Lung (tissue), 12 donors: ENCODE results near the gene CEP128. TPM values are rescaled to one million over a fixed set of nuclear protein-coding genes. Genes with fewer than 3 reads are reported as not detected.

Experiments used
- ATAC-seq: fragments of 200-7000 bp; cut with Tn5 transposase; one replicate; pipeline ENCODE4 v1.9.1; 2020; ENCODE audit warnings: moderate number of reproducible peaks; ENCODE audit not compliant: insufficient read depth, low FRiP score
- DNase-seq, 3 donors: peaks; one replicate each; pipeline ENCODE4 v3.0.0-alpha.2; 2013 to 2017
- H3K27ac ChIP-seq, 2 donors: one replicate each; pipeline ENCODE4 v1.5.1; 2013; ENCODE audit warnings: mild to moderate bottlenecking in 2 of 2, moderate library complexity in 2 of 2, control low read depth in 1 of 2, inconsistent platforms in 1 of 2, low read depth in 1 of 2, low read length in 1 of 2
- H3K27me3 ChIP-seq, 3 donors: one replicate each; pipeline ENCODE4 v1.5.1; 2013; ENCODE audit warnings: low read length in 2 of 3; ENCODE audit not compliant: control insufficient read depth in 3 of 3, insufficient read depth in 3 of 3
- H3K36me3 ChIP-seq, 4 donors: one replicate each; pipeline ENCODE4 v1.5.1; 2013; ENCODE audit warnings: low read length in 4 of 4, mild to moderate bottlenecking in 1 of 4, moderate library complexity in 1 of 4; ENCODE audit not compliant: control insufficient read depth in 4 of 4, insufficient read depth in 4 of 4
- H3K4me1 ChIP-seq, 5 donors: one replicate each; pipeline ENCODE4 v1.5.1; 2013; ENCODE audit warnings: low read length in 5 of 5, mild to moderate bottlenecking in 2 of 5, moderate library complexity in 1 of 5; ENCODE audit not compliant: control insufficient read depth in 5 of 5, insufficient read depth in 5 of 5
- H3K4me3 ChIP-seq: one replicate; pipeline ENCODE4 v1.5.1; 2013; ENCODE audit warnings: mild to moderate bottlenecking, control low read depth, moderate library complexity
- H3K9ac ChIP-seq, 2 donors: one replicate each; pipeline ENCODE4 v1.5.1; 2013; ENCODE audit warnings: low read length in 2 of 2, control low read depth in 1 of 2; ENCODE audit not compliant: insufficient read depth in 1 of 2
- H3K9me3 ChIP-seq, 4 donors: one replicate each; pipeline ENCODE4 v1.5.1; 2013; ENCODE audit warnings: low read length in 3 of 4, mild to moderate bottlenecking in 1 of 4, moderate library complexity in 1 of 4; ENCODE audit not compliant: control insufficient read depth in 4 of 4, insufficient read depth in 3 of 4
- CTCF ChIP-seq: IDR thresholded peaks from 2 replicates; pipeline ENCODE4 v1.5.1; 2012; ENCODE audit warnings: mild to moderate bottlenecking; ENCODE audit errors: control extremely low read depth, extremely low read depth
- WGBS, 2 donors: extraction: QIAGEN DNeasy Blood & Tissue Kit; methylation state at CpG; one replicate each; pipeline ENCODE4 v1.1.7; 2013; 5-methylcytosine and 5-hydroxymethylcytosine counted together
- polyA plus RNA-seq, 2 donors: library from polyadenylated mRNA; stranded (reverse); fragments of 200-250 nt; gene quantifications; one replicate each; pipeline ENCODE4 v1.2.1, GENCODE V29; 2013
- total RNA-seq, 2 donors: library from RNA; depleted of rRNA in 1 of 2; stranded (reverse); fragments of >200 nt in 1 of 2; gene quantifications; one replicate each; pipeline ENCODE4 v1.2.1, GENCODE V29; 2014 to 2021
- donor health status: control.
- donor health status: control.
- donor health status: Bipolar disorder and iron deficiency.
- donor health status: healthy.
- donor health status: DM: yes; HTN: yes; CAD: no.

CEP128 gene
- total and polyA plus RNA-seq, 4 donors = 1.1 to 12.0 (median 6.2) TPM

- H3K36me3 ChIP-seq = no peaks in the 10 kb centered on the region
- no peaks in the 10 kb centered on the region for H3K9me3 ChIP-seq
- peak in 1 of 3 donors; percentile 24 for DNase-seq
- 39 to 41% methylated on average over 4 of the region's 4 CpGs for WGBS, 2 donors
- H3K4me1 ChIP-seq = peaks cover 0 to 6% (median 3%) of the 10 kb centered on the region in 5 donors
- ATAC-seq = no peak
- no peak overlapping the region for H3K4me3 ChIP-seq
- no peak for TF ChIP-seq CTCF
- H3K27ac ChIP-seq = no peak overlapping the region
- H3K9ac ChIP-seq = peak overlapping the region in 1 of 2 donors; percentile 13
- peaks cover 0 to 31% (median 31%) of the 10 kb centered on the region in 3 donors for H3K27me3 ChIP-seq
Observed at GRCh38 chr14:80959496-80959895, 18.0 kb upstream of the CEP128 start.

GRCh38 chr14:80958939-80959338 is 17.4 kb upstream of the CEP128 start:
- Histone ChIP-seq H3K4me3 (no peak overlapping the region), H3K9me3 (no peaks in the 10 kb centered on the region), H3K36me3 (no peaks in the 10 kb centered on the region), H3K27ac (no peak overlapping the region), H3K4me1 (peaks cover 0 to 6% (median 3%) of the 10 kb centered on the region in 5 donors), H3K9ac (no peak overlapping the region), H3K27me3 (peaks cover 0 to 31% (median 31%) of the 10 kb centered on the region in 3 donors)
- no peak for ATAC-seq
- 66 to 68% methylated on average over 3 of the region's 3 CpGs for WGBS, 2 donors
- DNase-seq = no peak
- TF ChIP-seq CTCF = no peak

GRCh38 chr14:80958226-80958625 is 16.7 kb upstream of the CEP128 start:
- no peaks in the 10 kb centered on the region for H3K9me3 ChIP-seq
- no peak overlapping the region for H3K9ac ChIP-seq
- no peaks in the 10 kb centered on the region for H3K36me3 ChIP-seq
- 76 to 81% methylated on average over 2 of the region's 2 CpGs for WGBS, 2 donors
- peaks cover 0 to 31% (median 31%) of the 10 kb centered on the region in 3 donors for H3K27me3 ChIP-seq
- DNase-seq (no peak), ATAC-seq (no peak)
- no peak overlapping the region for H3K4me3 ChIP-seq
- peaks cover 0 to 6% (median 3%) of the 10 kb centered on the region in 5 donors for H3K4me1 ChIP-seq
- no peak for TF ChIP-seq CTCF
- no peak overlapping the region for H3K27ac ChIP-seq

GRCh38 chr14:80957613-80958012 is 16.1 kb upstream of the CEP128 start:
- ATAC-seq = no peak
- H3K36me3 ChIP-seq = no peaks in the 10 kb centered on the region
- DNase-seq = no peak
- peaks cover 0 to 31% (median 30%) of the 10 kb centered on the region in 3 donors for H3K27me3 ChIP-seq
- H3K4me1 ChIP-seq = peaks cover 0 to 6% (median 3%) of the 10 kb centered on the region in 5 donors
- no peak overlapping the region for H3K27ac ChIP-seq
- no peaks in the 10 kb centered on the region for H3K9me3 ChIP-seq
- WGBS, 2 donors = 80 to 81% methylated on average over 2 of the region's 2 CpGs
- H3K9ac ChIP-seq = no peak overlapping the region
- TF ChIP-seq CTCF = no peak
- H3K4me3 ChIP-seq = no peak overlapping the region
